Neural cell (in vitro differentiated cells): Measurements from ENCODE around the gene LDLRAD4.

Experiments used
- EP300 ChIP-seq: fragments of 450-650 bp; conservative IDR thresholded peaks from 2 replicates; pipeline ENCODE4 v1.6.1; 2014; ENCODE audit warnings: antibody characterized with exemption, mild to moderate bottlenecking, moderate library complexity; ENCODE audit not compliant: poor library complexity, severe bottlenecking
- POLR2AphosphoS5 ChIP-seq: IDR thresholded peaks from 2 replicates; pipeline ENCODE4 v1.6.1; 2012
- SMC3 ChIP-seq: fragments of 450-650 bp; conservative IDR thresholded peaks from 2 replicates; pipeline ENCODE4 v1.6.1; 2014; ENCODE audit warnings: antibody characterized with exemption, mild to moderate bottlenecking, moderate library complexity; ENCODE audit not compliant: poor library complexity
- TF ChIP-seq, protein P1 (sequence below): fragments of 450-650 bp; IDR thresholded peaks from 2 replicates; pipeline ENCODE4 v1.5.1; 2014; ENCODE audit warnings: antibody characterized with exemption, mild to moderate bottlenecking, moderate library complexity; ENCODE audit not compliant: poor library complexity, severe bottlenecking
- TF ChIP-seq, protein P2 (sequence below): IDR thresholded peaks from 2 replicates; pipeline ENCODE4 v1.6.1; 2012; ENCODE audit warnings: borderline replicate concordance

DNA sequence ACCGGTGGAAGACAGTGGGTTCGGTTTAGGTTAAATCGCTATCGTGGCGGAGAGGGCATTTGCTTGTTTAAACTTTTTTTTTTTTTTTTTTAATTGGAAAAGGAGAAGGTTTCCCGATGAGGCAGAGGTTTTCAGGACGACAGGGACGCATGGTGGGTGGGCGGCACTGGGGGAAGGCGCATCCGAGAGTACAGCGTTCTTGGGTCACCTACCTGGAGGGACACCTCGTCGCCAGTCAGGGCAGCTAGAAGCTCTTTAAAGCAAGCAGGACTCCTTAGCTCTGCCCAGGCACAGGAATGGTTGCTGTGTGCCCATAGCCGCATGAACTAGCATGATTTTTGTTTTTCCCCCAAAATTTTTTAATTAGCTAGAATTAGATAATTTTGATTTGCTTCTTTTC lies 437 bp downstream of the LDLRAD4 start:
- TF ChIP-seq, protein P1, sequence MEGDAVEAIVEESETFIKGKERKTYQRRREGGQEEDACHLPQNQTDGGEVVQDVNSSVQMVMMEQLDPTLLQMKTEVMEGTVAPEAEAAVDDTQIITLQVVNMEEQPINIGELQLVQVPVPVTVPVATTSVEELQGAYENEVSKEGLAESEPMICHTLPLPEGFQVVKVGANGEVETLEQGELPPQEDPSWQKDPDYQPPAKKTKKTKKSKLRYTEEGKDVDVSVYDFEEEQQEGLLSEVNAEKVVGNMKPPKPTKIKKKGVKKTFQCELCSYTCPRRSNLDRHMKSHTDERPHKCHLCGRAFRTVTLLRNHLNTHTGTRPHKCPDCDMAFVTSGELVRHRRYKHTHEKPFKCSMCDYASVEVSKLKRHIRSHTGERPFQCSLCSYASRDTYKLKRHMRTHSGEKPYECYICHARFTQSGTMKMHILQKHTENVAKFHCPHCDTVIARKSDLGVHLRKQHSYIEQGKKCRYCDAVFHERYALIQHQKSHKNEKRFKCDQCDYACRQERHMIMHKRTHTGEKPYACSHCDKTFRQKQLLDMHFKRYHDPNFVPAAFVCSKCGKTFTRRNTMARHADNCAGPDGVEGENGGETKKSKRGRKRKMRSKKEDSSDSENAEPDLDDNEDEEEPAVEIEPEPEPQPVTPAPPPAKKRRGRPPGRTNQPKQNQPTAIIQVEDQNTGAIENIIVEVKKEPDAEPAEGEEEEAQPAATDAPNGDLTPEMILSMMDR = no peak
- TF ChIP-seq, protein P2, sequence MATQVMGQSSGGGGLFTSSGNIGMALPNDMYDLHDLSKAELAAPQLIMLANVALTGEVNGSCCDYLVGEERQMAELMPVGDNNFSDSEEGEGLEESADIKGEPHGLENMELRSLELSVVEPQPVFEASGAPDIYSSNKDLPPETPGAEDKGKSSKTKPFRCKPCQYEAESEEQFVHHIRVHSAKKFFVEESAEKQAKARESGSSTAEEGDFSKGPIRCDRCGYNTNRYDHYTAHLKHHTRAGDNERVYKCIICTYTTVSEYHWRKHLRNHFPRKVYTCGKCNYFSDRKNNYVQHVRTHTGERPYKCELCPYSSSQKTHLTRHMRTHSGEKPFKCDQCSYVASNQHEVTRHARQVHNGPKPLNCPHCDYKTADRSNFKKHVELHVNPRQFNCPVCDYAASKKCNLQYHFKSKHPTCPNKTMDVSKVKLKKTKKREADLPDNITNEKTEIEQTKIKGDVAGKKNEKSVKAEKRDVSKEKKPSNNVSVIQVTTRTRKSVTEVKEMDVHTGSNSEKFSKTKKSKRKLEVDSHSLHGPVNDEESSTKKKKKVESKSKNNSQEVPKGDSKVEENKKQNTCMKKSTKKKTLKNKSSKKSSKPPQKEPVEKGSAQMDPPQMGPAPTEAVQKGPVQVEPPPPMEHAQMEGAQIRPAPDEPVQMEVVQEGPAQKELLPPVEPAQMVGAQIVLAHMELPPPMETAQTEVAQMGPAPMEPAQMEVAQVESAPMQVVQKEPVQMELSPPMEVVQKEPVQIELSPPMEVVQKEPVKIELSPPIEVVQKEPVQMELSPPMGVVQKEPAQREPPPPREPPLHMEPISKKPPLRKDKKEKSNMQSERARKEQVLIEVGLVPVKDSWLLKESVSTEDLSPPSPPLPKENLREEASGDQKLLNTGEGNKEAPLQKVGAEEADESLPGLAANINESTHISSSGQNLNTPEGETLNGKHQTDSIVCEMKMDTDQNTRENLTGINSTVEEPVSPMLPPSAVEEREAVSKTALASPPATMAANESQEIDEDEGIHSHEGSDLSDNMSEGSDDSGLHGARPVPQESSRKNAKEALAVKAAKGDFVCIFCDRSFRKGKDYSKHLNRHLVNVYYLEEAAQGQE = no peak
- TF ChIP-seq SMC3 (no peak), EP300 (no peak), POLR2AphosphoS5 (no peak)
